Measurements from ENCODE around the gene ZNF280B. TPM values are rescaled to one million over a fixed set of nuclear protein-coding genes. Genes with fewer than 3 reads are reported as not detected.

ZNF280B gene
- total RNA-seq, 1 experiment from 2014 or later: 8.2 TPM

- Mint-ChIP-seq H3K36me3 (ENCODE audit: insufficient read depth in 1 of 3, low read depth in 3 of 3) (peaks cover 0 to 9% (median 5%) of the 10 kb centered on the region in 3 experiments; a peak in 3 of 7 replicates), H3K4me3 (no peak overlapping the region), H3K27ac (no peak overlapping the region), H3K27me3 (ENCODE audit: low read depth) (peaks cover 95% of the 10 kb centered on the region), H3K4me1 (peaks cover 0 to 2% of the 10 kb centered on the region in 2 experiments; a peak in 1 of 4 replicates), H3K9me3 (peaks cover 25 to 30% of the 10 kb centered on the region in 2 experiments)
- no peaks in the 10 kb centered on the region for H3K4me1 ChIP-seq (ENCODE audit: insufficient read depth, low read length)
- no peak overlapping the region for H4K5ac ChIP-seq (ENCODE audit: insufficient read length, low read depth, low read length)
- H4K20me1 ChIP-seq (ENCODE audit: control insufficient read depth, insufficient read depth, insufficient read length): no peaks in the 10 kb centered on the region
- no peaks in the 10 kb centered on the region for H3K9me3 ChIP-seq (ENCODE audit: control insufficient read depth, low read depth, low read length)
- no peaks in the 10 kb centered on the region for H3K23me2 ChIP-seq (ENCODE audit: insufficient read length, low read depth, low read length, poor library complexity, severe bottlenecking)
- no peaks in the 10 kb centered on the region for H3K79me1 ChIP-seq (ENCODE audit: insufficient read depth, low read depth, low read length, poor library complexity, severe bottlenecking)
- H2AK5ac ChIP-seq (ENCODE audit: insufficient read length, low read length): no peak overlapping the region
- H2BK5ac ChIP-seq (ENCODE audit: insufficient read length, low read length): no peak overlapping the region
- H4K91ac ChIP-seq (ENCODE audit: insufficient read length, low read depth, low read length): no peak overlapping the region
- no peak overlapping the region for H2BK20ac ChIP-seq (ENCODE audit: low read depth, low read length, poor library complexity, severe bottlenecking)
- no peak overlapping the region for H3K27ac ChIP-seq (ENCODE audit: insufficient read length, low read depth, low read length)
- no peak overlapping the region for H3K14ac ChIP-seq (ENCODE audit: insufficient read depth, low read length)
- H3T11ph ChIP-seq (ENCODE audit: low read length): no peak overlapping the region
- WGBS (ENCODE audit: extremely low coverage, insufficient read length, low lambda C conversion rate): no CpG with 5 or more reads among the region's 1 CpG
- H2BK120ac ChIP-seq (ENCODE audit: low read depth, low read length, poor library complexity, severe bottlenecking): no peak overlapping the region
- H3K9ac ChIP-seq (ENCODE audit: extremely low read depth, insufficient read length, low read length): no peak overlapping the region
- no peak overlapping the region for H3K4me2 ChIP-seq (ENCODE audit: insufficient read depth, insufficient read length, low read length)
- DNase-seq: no peak
- no peak overlapping the region for H3K56ac ChIP-seq (ENCODE audit: insufficient read length, low read depth, low read length)
- no peak overlapping the region for H4K8ac ChIP-seq (replicated peaks; ENCODE audit: insufficient read length, low read depth, low read length)
- no peak overlapping the region for H2AFZ ChIP-seq (ENCODE audit: low read length)
- no peak overlapping the region for H2BK12ac ChIP-seq (ENCODE audit: insufficient read length, low read depth, low read length)
- H3K18ac ChIP-seq (ENCODE audit: insufficient read length, low read depth, low read length): no peak overlapping the region
- TF ChIP-seq CTCF (conservative IDR thresholded peaks at IDR 0.05): no peak
- H3K4ac ChIP-seq (ENCODE audit: low read depth, low read length): no peak overlapping the region
- no peaks in the 10 kb centered on the region for H3K79me2 ChIP-seq (ENCODE audit: insufficient read depth, low read length)
- peaks cover 4% of the 10 kb centered on the region for H3K27me3 ChIP-seq (ENCODE audit: insufficient read depth, low read length)
- H3K23ac ChIP-seq (ENCODE audit: insufficient read length, low read depth, low read length): no peak overlapping the region
- H2BK15ac ChIP-seq (ENCODE audit: low read depth, low read length): no peak overlapping the region
These were observed 41.4 kb downstream of the ZNF280B start for GRCh38 chr22:22467112-22467511.
